Ovary (tissue), 9 donors: ENCODE data around the gene SH3RF3. TPM values are rescaled to one million over a fixed set of nuclear protein-coding genes. Genes with fewer than 3 reads are reported as not detected.

Experiments
- DNase-seq, 5 donors: peaks; one replicate each; pipeline ENCODE4 v3.0.0-alpha.2; 2019 to 2020
- H3K27ac ChIP-seq, 2 donors: fragments of 200-600 bp; one replicate each; pipeline versions ENCODE4 v1.5.1 to v1.8.0; 2019 to 2022
- H3K27me3 ChIP-seq: fragments of 200-600 bp; one replicate; pipeline ENCODE4 v1.8.0; 2022
- H3K36me3 ChIP-seq: fragments of 200-600 bp; sonication (generic); one replicate; pipeline ENCODE4 v1.5.1; 2019
- H3K4me1 ChIP-seq: one replicate; pipeline ENCODE4 v1.8.1; 2013; ENCODE audit warnings: mild to moderate bottlenecking, moderate library complexity; ENCODE audit not compliant: insufficient read depth
- H3K4me3 ChIP-seq: fragments of 200-600 bp; sonication (generic); one replicate; pipeline ENCODE4 v1.5.1; 2017
- H3K9me3 ChIP-seq, 2 donors: fragments of 200-600 bp in 1 of 2; sonication (generic) in 1 of 2; one replicate each; pipeline versions ENCODE4 v1.5.1 to v1.8.1; 2013 to 2019; ENCODE audit warnings: mild to moderate bottlenecking in 1 of 2, moderate library complexity in 1 of 2
- EP300 ChIP-seq: sonication (generic); formaldehyde crosslinking; IDR thresholded peaks from one replicate; pipeline ENCODE4 v1.6.1; 2017; ENCODE audit warnings: antibody characterized with exemption
- POLR2A ChIP-seq: fragments of 450-650 bp; IDR thresholded peaks from one replicate; pipeline ENCODE4 v1.6.1; 2017; ENCODE audit warnings: antibody characterized with exemption, mild to moderate bottlenecking, moderate library complexity
- WGBS, 3 donors: extraction: QIAGEN DNeasy Blood & Tissue Kit in 1 of 3; methylation state at CpG; one replicate each; pipeline versions ENCODE4 v1.1.5 to v1.1.7; 2013 to 2017; 5-methylcytosine and 5-hydroxymethylcytosine counted together
- intact Hi-C, 4 donors: fragments of 100-400 bp; cut with DNase I; formaldehyde crosslinking; loops; one replicate each; pipeline versions ENCODE4 v1.11.0 to v1.15.1; 2022 to 2023
- polyA plus RNA-seq, 2 donors: library from polyadenylated mRNA; stranded (reverse); fragments of 200-250 nt in 1 of 2; fragments of 350-450 nt in 1 of 2; fragmentation: Illumina TruSeq in 1 of 2; extraction: RNeasy Lipid Tissue Mini Kit (QIAGEN cat#74804) in 1 of 2; gene quantifications; one replicate each; pipeline ENCODE4 v1.2.3, GENCODE V29; 2013 to 2014
- total RNA-seq, 7 donors: library from RNA; depleted of rRNA in 2 of 7; stranded (reverse); fragments of >200 nt in 2 of 7; fragmentation: NEBNext Ultra II Directional in 3 of 7; extraction: Animal tissue kit (Norgen Biotek cat#: 25700) in 3 of 7; gene quantifications; one replicate each; pipeline versions ENCODE4 v1.1.0 to v1.2.4, GENCODE V29; 2016 to 2023
- TF ChIP-seq, protein P1 (sequence below), 3 donors: fragments of 450-650 bp in 2 of 3; fragments of 200-600 bp in 1 of 3; IDR thresholded peaks; one replicate each; pipeline versions ENCODE4 v1.5.1 to v1.8.0; 2016 to 2022; ENCODE audit warnings: antibody characterized with exemption in 3 of 3, mild to moderate bottlenecking in 1 of 3
- donor health status: DM: no; HTN: no; CAD: no; lungs with moderate emphysema.
- donor health status: DM: no; HTN: no; CAD: no.
- donor health status: Bipolar disorder and iron deficiency.
- donor health status: DM: yes; HTN: yes; CAD: no.
- donor health status: DM: no; HTN: no; CAD: no.
- donor health status: DM: yes; HTN: yes; CAD: no.

The SH3RF3 gene
- total and polyA plus RNA-seq, 9 donors = 2.7 to 10.1 (median 4.5) TPM

DNA sequence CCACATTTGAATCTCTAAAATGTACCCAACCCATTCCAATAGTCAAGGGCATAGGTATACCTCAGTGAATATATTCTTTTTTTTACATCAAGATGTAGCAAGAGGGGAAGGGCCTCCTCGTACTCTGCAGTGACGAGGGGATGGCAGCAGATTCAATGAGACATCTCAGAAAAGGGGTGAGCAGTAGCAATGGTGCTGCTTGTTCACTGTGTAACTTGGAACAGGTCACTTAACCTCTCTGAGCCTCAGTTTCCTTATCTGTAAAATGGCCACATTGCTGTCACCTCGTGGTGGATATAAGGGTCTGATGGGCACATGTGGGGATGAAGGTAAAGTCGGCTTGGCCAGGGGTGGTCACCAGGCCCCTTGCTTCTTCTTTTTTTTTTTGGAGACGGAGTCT is 263.1 kb downstream of the SH3RF3 start:
- Histone ChIP-seq H3K4me3 (no peak overlapping the region), H3K36me3 (no peaks in the 10 kb centered on the region), H3K4me1 (no peaks in the 10 kb centered on the region), H3K27me3 (no peaks in the 10 kb centered on the region), H3K27ac (no peak overlapping the region), H3K9me3 (no peaks in the 10 kb centered on the region)
- 85 to 94% (median 93%) methylated on average over 5 of the region's 5 CpGs for WGBS, 3 donors
- no peak for DNase-seq
- intact Hi-C loops = no loop called here
- TF ChIP-seq, protein P1, sequence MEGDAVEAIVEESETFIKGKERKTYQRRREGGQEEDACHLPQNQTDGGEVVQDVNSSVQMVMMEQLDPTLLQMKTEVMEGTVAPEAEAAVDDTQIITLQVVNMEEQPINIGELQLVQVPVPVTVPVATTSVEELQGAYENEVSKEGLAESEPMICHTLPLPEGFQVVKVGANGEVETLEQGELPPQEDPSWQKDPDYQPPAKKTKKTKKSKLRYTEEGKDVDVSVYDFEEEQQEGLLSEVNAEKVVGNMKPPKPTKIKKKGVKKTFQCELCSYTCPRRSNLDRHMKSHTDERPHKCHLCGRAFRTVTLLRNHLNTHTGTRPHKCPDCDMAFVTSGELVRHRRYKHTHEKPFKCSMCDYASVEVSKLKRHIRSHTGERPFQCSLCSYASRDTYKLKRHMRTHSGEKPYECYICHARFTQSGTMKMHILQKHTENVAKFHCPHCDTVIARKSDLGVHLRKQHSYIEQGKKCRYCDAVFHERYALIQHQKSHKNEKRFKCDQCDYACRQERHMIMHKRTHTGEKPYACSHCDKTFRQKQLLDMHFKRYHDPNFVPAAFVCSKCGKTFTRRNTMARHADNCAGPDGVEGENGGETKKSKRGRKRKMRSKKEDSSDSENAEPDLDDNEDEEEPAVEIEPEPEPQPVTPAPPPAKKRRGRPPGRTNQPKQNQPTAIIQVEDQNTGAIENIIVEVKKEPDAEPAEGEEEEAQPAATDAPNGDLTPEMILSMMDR (IDR thresholded peaks at IDR 0.05) = no peak
- TF ChIP-seq EP300 (no peak), POLR2A (no peak)

DNA sequence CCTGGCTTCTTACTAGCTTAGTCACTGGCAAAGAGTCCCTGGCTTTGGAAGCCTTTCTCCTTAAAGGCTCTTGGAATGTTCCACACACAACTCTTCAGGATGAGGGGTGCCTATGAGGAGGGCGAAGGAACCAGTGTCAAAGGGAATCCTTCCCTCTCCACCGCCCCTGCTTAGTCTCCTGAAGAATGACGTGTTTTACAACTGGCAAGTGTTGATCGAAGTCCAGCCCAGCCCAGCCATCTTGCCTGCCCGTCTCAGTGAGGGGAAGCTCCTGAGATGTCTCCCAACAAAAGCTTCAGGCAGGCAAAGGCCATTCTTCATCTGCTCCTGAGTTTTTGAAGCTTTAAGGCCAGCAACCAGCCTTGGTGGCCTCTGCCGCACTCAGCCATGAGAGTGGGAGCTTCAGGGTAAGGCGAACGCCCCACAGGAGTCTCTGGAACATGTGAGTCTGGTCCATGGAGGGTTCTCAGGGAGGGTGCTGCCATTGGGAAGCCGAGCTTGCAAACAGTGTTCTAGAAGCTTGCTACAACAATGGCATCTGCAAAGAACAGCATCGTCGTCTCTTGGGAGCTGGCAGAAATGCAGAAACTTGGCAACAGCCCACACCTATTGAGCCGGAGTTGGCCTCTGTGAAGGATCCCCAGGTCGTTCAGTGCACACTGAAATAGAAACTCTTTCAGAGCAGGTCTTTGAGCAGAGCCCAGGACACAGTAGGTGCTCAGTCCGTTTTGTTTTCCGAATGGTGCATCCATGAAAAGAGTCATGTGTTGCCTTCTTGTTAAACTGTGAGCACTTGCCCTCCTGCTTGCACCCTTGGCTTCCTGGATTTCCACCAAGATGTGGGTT is 264.0 kb downstream of the SH3RF3 start:
- intact Hi-C loops = no loop called here
- 83 to 85% (median 84%) methylated on average over 15 of the region's 15 CpGs for WGBS, 3 donors
- Histone ChIP-seq H3K27ac (no peak overlapping the region), H3K9me3 (no peaks in the 10 kb centered on the region), H3K4me1 (no peaks in the 10 kb centered on the region), H3K36me3 (no peaks in the 10 kb centered on the region), H3K4me3 (no peak overlapping the region), H3K27me3 (no peaks in the 10 kb centered on the region)
- DNase-seq = no peak
- TF ChIP-seq, protein P1 (IDR thresholded peaks at IDR 0.05) = no peak
- TF ChIP-seq POLR2A = no peak
- TF ChIP-seq EP300 = no peak

DNA sequence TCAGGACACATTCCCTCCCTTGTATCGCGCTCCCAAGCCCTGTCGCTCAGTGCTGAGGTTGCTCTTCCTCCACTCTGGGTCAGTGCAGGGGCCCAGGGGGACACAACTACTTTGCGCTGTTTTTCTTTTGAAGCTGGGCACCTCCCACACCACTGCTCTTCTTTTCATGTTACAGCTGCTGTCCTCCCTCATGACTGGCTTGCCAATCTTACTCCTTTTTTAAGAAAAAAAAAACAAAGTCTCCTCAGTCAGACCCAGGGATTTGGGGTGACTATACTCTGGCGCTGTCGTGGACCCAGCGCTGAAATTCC is 264.6 kb downstream of the SH3RF3 start:
- no peak overlapping the region for H3K4me3 ChIP-seq
- no peaks in the 10 kb centered on the region for H3K36me3 ChIP-seq
- H3K4me1 ChIP-seq = no peaks in the 10 kb centered on the region
- DNase-seq = no peak
- no peak overlapping the region for H3K27ac ChIP-seq
- TF ChIP-seq POLR2A (no peak), EP300 (no peak)
- TF ChIP-seq, protein P1 (IDR thresholded peaks at IDR 0.05) = no peak
- 47 to 51% (median 49%) methylated on average over 7 of the region's 7 CpGs for WGBS, 3 donors
- H3K9me3 ChIP-seq = no peaks in the 10 kb centered on the region
- H3K27me3 ChIP-seq = no peaks in the 10 kb centered on the region
- intact Hi-C loops = no loop called here

DNA sequence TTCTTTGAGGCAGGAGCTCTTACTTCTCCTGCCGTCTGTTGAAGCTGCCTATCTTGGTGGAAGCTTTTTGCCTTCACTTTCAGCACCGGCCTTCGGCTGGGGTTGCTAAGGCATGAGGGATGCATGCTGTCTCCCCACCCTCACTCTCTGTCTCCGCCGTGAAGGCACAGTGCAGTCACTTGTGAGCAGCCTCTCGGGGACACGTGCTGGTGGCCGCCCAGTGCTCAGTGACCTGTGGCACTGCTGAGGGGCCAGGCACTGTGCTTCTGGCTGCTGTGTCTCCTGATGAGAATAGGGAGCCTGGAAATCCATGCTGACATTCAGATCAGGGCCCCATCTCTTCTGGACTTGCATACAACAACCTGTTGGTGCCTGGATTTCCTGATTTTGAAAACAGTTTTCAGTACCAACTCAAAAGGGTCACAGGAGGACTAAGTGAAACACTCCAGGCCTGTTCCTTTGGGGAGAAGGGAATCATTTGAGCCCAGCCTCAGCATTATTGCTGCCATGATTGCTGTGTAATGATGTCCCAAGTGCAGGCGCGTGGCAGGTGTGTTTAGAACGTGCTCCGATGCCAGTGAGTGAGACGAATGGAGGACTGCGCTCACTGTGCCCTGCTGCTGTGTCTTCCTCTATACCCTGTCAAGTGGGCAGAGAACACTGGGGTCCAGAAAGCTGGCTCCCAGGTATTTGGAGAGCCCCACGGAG is 266.6 kb downstream of the SH3RF3 start:
- DNase-seq = no peak
- 91 to 93% (median 91%) methylated on average over 15 of the region's 15 CpGs for WGBS, 3 donors
- H3K4me3 ChIP-seq = no peak overlapping the region
- no peaks in the 10 kb centered on the region for H3K36me3 ChIP-seq
- TF ChIP-seq, protein P1 (IDR thresholded peaks at IDR 0.05) = no peak
- TF ChIP-seq POLR2A (no peak), EP300 (no peak)
- H3K9me3 ChIP-seq = no peaks in the 10 kb centered on the region
- no peaks in the 10 kb centered on the region for H3K27me3 ChIP-seq
- no peak overlapping the region for H3K27ac ChIP-seq
- H3K4me1 ChIP-seq = no peaks in the 10 kb centered on the region
- intact Hi-C loops = no loop called here
